Fibroblast of peridontal ligament (primary cell): ENCODE results near the gene MSX1.
"Not testable (repeated sequence)": the region's sequence is repeated elsewhere in the genome, so short reads cannot be mapped to it uniquely, and the experiment has no call there.

Experiments used
- DNase-seq: peaks from one replicate; pipeline ENCODE4 v3.0.0-alpha.2; 2010; ENCODE audit errors: extremely low read depth

Gene MSX1

DNA sequence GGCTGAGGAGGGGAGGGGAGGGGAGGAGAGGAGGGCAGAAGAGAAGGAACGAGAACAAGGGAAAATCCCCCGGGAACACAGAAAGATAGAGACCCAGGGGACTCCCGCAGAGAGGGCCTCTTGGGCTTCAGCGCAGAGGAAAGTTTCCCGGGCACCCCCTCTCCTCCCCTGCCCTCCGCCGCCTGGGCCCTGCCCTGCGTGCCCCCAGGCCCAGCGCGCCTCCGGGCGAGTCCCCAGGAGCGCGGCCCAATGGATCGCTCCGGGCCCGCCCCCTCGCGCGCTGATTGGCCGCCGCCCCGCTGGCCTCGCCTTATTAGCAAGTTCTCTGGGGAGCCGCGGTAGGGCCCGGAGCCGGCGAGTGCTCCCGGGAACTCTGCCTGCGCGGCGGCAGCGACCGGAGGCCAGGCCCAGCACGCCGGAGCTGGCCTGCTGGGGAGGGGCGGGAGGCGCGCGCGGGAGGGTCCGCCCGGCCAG lies at the start of gene MSX1:
MSX1 (plus strand) TSS at position 341 of the 474 bp plus-strand sequence. CDS start 235 bp downstream, outside the sequence.
- peak; percentile 90 for DNase-seq

DNA sequence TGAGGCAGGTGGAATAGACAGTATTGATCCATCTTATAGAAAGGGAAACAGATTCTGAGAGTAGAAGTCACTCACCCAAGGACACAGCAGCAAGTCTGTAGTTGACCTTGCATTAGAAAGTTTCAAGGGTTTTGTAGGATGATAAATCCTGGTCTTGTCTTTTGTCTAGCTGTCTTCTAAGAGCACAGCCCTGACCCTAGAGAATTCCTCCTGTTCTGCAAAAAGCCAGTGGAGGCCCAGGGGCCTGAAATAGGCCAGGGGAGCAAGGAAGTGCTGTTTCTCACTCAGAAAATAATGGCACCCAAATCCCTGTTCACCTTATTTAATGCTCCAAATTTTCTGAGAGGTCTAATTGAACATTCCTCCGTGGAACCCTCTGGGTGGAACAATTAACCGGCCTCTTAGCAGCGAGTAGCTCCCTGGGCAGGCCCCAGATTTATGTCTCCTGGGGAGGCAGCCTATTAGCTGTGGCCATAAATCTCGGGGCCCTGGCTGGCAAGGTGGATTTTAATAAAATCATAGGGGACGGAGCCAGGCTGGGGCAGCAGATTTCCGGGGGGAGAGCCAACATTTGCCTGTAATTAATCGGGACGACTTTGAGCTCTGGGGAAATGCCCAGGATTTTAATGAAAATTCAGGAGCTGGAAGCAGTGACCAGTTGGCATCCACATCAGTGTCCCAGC lies 49.2 kb upstream of the MSX1 start:
- no peak for DNase-seq

DNA sequence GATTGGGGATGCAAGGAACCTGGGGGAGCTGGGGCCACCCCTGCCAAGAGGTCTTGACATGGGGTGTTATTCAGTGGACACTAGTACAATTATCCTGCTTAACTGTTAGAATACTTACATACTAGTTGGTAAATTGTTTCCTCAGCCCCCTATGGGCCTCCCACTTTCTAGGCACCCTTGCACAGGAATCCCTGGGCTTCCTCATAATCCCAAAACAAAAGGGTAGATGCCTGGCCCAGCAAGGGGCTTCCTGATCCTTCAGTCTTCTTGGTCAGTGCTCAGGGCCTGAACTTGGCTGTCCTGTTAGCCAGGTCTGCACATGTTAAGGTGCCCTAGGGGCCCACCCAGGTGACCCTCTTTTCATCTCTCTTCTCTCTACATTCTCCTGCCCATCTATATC lies 48.7 kb upstream of the MSX1 start:
- no peak for DNase-seq

DNA sequence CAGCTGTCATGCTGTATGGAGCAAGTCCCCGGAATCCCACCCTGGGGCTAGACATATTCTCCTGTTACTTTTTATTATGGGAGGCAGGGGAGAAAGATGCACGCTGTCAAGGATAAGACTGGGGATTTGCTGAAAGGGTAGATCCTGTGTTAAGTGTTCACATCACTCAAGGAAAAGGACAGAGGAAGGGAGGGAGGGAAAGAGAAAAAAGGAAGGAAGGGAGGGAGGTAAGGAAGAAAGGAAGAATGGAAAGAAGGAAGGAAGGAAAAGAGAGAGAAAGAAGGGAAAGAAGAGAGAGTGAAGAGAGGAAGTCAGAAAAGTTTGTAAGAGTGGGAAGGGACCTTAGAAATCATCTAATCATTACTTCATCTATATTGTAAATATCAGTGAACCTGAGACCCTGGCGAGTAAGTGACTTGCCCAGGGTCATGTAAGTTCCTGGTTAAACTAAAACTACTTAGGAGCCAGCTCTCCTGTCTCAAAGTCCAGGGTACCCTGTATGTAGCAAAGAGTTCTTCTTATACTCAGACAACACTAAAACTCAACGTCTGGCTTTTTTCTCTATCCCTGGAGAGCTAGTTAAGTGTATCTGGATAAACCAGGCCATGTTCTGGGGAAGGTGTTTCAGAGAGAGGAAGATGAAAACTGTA lies 47.2 kb upstream of the MSX1 start:
- no peak for DNase-seq

DNA sequence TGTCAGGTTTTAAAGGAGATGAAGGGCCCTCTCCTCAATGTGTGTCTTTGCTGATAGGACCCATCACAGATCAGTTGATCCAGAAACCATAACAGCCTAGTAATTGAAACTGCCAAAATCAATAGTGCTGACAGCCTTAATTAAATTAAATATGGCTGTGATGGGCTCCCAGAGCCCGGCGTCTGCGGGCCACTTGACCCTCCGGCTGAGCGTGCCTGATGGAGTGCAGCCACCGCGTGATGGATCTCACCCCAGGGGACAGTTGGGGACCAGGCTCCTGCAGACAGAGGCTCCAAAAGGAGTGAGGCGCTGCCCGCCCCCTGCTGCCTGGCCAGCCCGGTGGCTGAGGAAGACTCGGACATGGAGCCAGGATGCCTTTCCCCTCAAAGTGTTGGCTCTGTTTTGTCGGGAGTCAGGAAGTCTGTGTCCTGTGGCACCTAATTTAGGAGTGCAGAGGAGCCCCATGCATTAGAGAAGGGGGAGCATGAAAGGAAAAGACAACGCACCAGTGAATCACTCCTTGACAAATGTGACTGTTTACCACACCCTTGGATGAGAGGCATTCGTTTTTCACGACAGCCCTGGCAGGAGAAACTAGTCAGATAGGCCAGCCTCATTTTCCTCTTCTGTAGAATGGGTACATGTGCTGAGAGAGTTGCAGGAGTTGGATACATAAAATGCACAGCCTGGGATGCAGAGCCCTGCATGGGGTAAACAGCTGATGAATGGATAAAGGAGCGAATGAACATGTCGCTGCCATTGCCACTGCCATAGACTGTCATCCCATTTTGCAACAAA lies 40.9 kb upstream of the MSX1 start:
- DNase-seq, result no peak

DNA sequence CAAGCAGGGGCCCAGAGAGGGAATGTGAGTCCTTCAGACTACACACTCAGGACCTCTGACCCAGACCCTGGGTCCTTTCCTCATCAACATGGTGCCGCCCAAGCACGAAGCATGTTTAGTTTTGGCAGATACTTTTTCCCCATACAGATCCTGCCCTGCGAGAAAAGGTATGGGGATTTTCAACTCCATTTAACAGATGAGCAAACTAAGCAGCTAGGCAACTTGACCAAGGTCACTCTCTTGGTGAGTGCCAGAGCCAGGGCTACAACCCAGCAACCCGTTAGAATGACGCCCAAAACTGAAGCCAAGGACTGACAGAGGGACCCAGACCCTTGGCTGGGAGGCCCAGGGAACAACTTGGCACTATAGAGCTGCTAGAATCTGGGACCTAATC lies 40.3 kb upstream of the MSX1 start:
- DNase-seq, result no peak

DNA sequence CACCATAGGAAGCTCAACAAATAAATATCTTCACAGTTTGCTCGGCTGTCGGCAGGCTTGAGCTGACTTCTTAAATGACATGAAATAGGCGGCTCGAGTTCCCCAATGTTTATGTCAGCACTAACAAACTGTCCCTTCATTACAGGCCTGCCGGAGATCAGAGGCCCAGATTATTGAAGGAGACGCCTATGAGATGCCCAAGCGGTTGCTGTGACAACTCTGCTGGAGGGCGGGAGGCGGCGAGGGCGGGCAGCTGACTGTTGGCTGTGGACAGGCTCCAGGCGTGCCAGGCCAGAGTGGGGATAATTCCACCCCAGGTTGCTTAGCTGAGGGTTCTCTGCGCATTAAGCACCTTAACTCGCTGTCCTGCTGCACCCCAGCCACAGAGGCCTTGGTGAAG lies 39.2 kb upstream of the MSX1 start:
- peak; percentile 18 for DNase-seq

DNA sequence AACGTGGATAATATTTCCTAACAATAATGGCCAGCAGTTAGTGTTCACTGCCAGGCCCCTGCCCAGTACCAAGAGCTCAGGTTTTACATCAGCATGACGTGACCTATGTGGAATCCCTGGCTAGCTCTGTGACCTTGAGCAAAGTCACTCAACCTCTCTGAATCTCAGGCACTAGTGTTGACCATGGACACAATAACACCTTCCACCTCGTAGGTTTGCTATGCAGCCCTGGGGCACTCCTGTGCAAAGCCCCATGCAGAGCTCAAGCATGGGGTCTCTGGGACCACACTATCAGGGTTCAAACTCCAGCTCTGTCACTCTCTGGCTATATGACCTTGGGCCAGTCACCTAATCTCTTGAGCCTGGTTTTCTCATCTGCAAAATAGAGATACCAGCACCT lies 38.7 kb upstream of the MSX1 start:
- no peak for DNase-seq

DNA sequence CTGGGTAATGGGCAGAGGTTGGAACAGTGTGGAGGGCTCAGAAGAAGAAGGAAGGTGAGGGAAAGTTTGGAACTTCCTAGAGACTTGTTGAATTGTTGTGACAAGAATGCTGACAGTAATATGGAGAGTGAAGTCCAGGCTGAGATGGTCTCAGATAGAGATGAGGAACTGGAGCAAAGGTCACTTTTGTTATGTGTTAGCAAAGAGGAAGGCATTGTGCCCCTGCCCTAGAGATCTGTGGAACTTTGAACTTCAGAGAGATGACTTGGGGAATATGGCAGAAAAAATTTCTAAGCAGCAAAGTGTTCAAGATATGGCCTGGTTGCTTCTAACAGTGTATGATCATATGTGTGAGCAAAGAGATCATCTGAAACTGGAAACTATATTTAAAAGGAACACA lies 37.9 kb upstream of the MSX1 start:
- no peak for DNase-seq

DNA sequence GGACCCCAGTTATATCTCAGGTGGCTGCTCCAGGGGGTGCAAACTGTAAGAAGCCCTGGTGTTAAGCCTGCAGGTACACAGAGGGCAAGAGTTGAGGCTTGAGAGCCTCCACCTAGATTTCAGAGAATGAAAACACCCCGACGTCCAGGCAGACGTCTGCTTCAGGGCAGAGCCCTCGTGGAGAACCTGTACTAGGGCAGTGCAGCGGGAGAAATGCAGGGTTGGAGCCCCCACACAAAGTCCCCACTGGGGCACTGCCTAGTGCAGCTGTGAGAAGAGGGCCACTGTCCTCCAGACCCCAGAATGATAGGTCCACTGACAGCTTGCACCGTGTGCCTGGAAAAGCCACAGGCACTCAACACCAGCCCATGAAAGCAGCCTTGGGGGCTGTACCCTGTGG lies 37.2 kb upstream of the MSX1 start:
- not testable (repeated sequence) for DNase-seq

DNA sequence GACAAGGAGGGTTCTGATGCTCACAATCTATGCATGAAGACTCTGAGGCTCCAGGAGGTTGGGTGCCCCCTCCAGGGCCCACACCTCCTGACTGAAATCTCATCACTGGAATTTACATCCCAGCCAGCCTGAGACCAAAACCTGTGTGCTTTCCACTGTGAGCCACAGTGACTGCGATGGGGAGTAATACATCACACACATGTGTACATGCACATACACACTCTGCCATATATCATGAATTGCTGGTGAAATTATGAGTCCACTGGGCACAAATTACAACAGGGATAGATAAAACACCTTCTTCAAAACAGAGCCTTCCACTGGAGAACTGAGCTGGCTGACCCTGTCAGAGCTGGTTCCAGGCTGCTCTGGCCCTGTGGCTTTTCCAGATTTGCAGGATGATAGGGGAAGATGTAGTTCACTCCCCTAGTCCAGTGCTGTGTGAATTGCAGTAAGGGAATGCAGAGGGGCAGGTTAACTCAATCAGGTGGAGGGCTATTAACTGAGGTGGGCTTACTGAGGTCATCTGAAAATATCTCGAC lies 35.8 kb upstream of the MSX1 start:
- no peak for DNase-seq

DNA sequence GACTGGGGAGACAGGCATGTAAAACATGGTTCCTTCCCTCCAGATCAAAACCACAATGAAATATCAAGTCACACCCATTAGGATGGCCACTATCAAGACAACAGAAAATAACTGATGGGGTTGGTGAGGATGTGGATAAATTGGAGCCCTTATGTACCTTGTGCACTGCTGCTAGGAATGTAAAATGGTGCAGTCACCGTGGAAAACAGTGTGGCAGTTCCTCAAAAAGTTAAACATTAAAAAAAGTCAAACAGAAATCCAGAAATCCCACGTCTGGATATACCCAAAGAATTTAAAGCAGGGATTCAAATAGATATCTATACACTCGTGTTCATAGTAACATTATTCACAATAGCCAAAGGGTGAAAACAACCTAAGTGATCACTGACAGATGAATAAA lies 35.2 kb upstream of the MSX1 start:
- no peak for DNase-seq

DNA sequence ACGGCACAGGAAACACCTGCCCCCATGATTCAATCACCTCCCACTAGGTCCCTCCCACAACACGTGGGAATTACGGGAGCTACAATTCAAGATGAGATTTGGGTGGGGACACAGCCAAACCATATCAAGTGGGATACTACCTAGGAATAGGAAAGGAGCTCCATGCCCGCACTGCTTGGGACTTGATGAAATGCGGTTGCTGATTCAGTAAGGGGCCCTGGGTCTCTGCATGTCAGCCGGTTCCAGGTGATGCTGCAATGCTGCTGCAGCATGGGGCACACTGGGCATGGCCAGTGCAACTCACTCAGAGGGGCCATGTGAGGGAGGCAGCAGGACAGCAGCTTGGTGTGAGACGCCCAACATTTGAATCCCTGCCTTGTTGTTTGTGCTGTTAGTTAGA lies 34.0 kb upstream of the MSX1 start:
- DNase-seq, result no peak

DNA sequence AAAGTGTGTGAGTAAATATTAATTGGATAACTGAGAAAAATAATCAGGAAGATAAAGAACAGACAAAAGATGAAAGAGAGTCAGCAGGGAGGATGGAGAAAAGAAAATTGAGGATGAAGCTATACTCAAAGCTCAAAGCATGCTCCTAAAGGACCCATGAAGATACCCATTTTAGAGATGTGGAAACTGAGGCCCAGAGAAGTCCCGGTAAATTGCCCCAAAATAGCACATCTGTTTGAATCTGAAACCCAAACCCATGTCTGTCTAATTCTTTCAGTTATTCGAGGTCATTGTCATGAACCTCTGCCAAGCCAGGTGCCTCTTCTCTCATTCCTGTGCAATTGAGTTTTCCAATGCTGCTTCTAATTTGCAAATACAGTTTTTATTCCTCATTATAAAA lies 29.6 kb upstream of the MSX1 start:
- DNase-seq, result no peak

DNA sequence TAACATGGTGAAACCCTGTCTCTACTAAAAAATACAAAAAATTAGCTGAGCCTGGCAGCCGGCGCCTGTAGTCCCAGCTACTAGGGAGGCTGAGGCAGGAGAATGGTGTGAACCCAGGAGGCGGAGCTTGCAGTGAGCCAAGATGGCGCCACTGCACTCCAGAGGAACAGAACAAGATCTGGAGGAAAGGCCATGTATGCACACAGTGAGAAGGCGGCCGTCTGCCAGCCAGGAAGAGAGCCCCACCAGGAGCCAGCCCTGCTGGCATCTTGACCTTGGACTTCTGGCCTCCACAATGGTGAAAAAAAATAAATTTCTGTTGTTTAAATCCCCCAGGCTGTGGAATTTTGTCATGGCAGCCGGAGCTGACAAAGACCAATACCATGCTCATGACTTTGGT lies 28.2 kb upstream of the MSX1 start:
- DNase-seq, result no peak

DNA sequence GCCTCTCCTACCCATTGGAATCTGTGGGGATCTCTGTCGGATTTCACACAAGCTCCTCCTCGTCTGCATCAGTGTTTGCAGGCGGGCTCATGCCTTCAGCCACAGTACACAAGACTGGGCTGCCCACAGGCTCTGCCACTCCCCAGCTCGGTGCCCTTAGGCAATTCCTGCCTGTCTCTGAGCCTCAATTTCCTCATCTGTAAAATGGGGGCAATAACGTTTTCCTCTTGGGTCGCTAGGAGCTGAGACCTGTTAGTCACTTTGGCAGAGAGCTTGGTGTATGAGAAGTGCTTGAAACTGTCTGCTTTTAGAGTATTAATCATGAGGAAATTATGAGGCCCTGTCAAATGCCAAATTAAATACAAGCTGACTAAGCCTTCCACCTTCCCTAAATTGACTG lies 27.6 kb upstream of the MSX1 start:
- DNase-seq, result no peak

DNA sequence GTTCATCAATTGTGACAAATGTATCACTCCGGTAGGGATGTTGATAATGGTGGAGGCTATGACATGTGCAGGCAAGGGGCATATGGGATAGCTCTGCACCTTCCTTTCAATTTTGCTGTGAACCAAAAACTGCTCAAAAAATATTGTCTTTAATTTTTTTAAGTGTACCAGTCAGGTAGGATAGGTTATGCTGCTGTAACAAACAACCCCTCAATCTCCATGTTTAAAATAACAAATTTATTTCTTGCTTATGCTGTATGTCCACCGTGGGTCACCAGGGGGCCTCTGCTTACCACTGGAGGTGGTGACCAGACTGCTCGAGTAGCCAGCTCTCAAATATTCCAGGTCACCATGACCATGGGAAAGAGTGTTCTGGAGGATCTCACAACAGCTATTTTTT lies 23.4 kb upstream of the MSX1 start:
- DNase-seq, result no peak

DNA sequence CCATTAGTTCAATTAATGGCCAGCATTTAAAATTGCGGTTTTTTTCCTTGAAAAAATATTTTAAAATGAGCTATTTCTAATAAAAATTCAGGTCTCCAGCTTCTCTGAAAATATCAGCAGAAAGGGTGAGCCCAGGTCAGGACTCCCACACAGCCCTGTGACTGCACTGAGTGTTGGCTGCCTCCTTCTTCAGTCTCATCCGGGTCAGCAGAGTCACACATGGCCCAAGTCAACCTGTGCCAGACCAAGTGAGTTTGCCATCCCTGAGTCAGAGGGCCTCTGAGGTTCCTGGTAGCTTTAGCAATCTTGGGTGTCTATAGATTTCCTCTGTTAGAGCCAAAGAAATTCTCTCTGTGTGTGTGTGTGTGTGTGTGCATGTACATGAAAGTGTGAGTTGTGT lies 22.1 kb upstream of the MSX1 start:
- DNase-seq, result peak; percentile 47

DNA sequence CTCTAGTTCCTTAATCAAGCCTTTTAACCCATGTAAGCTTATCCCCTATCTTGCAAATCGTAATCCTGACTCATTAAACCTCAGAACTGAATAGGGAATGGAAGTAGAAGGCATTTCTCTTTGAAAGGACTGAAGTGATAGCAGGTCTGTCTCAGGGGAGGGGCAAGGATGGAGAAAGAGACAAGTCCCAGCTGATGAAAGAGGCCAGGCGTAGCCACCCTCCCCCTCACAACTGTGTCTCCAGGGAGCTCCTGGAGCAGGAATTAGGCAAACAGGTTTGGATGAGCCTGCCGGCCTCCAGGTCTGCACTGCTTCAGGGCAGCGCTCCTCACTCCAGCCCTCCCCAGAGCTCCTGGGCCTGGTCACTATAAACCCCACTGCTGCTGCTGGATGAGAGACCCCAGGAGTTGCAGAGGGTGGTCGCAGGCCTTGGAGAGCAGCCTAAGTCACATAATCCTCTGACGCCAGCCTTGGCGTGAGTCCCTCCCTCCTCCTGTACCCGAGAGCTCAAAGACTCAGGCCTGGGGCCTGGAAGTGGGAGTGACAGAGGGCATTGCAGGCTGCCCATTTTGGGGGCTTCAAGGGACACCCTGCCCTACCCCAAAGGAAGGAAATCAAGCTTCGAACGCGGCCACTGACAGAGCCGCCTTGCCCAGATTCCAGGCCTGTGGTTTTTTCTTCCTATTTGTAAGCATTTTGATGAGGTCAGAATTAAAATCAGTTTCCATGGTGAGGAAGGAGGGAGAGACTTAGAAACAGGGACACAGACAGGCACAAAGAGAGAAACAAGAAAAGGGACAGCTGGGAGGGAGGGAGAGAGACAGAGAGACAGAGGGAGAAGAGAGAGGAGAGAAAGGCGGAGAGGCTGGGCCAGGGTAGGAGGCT lies 21.2 kb upstream of the MSX1 start:
- peak; percentile 82 for DNase-seq

DNA sequence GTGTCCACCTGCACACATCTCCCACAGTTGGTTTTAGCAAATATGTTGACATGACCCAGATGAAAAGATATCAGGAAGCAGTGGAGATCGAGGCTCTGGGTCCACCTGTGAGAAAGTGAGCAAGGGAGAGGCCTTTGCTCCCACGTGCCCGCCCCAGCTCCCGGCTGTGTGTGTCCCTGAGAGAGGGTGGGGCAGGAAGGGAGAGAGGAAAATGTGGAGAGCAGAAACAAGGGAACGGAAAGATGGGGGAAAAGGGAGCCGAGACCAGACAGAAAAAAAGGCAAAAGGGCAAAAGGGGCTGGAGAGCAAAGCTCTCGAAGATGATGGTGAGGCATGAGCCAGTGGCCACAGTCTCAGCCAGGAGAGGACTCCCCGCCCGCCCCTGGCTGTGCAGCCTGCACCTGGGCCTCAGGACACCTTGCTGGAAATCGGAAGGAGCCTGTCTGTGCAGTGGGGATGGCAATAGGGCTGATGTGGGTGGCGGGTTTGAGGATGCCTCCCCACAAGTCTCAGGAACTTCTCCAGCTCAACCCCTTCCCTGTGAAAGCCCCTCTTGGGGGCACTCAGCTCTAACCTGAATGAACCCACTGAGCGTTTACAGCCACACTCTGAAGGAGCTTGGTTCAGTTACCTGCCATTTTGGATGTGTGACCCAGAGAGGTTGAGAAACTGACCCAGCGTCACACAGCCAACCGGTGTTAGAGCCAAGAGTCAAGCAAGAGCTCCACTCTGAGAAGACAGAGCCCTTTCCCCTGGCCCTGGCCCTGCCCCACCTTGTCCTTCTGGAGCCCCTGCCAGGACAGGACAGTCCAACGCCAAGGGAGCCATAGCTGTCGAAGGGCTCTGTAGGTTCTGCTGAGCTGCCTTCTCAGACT lies 20.3 kb upstream of the MSX1 start:
- no peak for DNase-seq

DNA sequence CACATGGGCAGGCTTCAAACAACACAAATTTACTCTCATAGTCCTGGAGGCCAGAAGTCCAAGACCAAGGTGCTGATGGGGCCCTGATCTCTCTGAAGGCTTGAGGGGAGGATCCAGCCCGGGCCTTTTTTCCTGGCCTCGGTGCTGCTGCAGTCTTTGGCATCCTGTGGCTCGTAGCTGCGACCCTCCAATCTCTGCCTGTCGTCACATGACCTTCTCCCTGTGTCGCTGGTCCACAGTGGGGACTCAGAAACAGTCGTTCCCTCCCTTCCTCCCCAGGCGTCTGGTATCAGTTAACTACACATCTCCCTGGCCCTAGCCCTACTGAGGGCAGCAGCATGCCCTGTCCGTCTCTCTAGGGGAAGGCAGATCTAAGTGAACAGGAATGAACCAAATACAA lies 19.1 kb upstream of the MSX1 start:
- no peak for DNase-seq
